ENCODE results near the gene BRSK1. TPM values are rescaled to one million over a fixed set of nuclear protein-coding genes. Genes with fewer than 3 reads are reported as not detected.

BRSK1 gene
- total and polyA plus RNA-seq, 2 of the 13 experiments (the other 11 are each of a cell fraction or from before 2014, with no cell fraction given) = 0.18 to 1.2 TPM

DNA sequence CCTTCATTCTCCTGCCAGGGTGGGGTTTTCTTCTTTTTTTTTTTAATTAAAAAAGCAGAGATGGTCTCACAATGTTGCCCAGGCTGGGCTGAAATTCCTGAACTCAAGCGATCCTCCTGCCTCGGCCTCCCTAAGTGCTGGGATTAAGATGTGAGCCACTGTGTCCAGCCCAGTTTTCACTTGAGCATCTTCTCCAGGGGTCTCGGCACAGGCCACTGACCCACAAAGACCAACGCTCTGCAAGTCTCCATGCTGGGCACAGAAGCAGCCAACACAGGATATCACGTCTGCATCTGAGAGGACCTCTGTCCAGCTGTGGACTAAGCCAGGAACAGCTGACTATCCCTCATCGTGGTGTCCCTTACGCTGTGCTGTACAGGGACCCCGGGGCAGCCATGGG, 45.8 kb upstream of the BRSK1 start:
- peaks cover 45 to 84% of the 10 kb centered on the region in 2 experiments for H3K36me3 ChIP-seq (replicated peaks in 1 of 2; ENCODE audit: control insufficient read depth in 1 of 2, insufficient read depth in 2 of 2, low read length in 2 of 2)
- TF ChIP-seq, protein P1, sequence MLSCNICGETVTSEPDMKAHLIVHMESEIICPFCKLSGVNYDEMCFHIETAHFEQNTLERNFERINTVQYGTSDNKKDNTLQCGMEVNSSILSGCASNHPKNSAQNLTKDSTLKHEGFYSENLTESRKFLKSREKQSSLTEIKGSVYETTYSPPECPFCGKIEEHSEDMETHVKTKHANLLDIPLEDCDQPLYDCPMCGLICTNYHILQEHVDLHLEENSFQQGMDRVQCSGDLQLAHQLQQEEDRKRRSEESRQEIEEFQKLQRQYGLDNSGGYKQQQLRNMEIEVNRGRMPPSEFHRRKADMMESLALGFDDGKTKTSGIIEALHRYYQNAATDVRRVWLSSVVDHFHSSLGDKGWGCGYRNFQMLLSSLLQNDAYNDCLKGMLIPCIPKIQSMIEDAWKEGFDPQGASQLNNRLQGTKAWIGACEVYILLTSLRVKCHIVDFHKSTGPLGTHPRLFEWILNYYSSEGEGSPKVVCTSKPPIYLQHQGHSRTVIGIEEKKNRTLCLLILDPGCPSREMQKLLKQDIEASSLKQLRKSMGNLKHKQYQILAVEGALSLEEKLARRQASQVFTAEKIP (CRISPR knock-in tag; IDR thresholded peaks at IDR 0.05; ENCODE audit: borderline replicate concordance) = no peak
- no peak for TF ChIP-seq FOXK2 (IDR thresholded peaks at IDR 0.05)
- TF ChIP-seq ZFAT (CRISPR knock-in tag; conservative IDR thresholded peaks at IDR 0.05) = no peak
- no peak for TF ChIP-seq KDM4B (CRISPR knock-in tag; IDR thresholded peaks at IDR 0.05)
- TF ChIP-seq, protein P2, sequence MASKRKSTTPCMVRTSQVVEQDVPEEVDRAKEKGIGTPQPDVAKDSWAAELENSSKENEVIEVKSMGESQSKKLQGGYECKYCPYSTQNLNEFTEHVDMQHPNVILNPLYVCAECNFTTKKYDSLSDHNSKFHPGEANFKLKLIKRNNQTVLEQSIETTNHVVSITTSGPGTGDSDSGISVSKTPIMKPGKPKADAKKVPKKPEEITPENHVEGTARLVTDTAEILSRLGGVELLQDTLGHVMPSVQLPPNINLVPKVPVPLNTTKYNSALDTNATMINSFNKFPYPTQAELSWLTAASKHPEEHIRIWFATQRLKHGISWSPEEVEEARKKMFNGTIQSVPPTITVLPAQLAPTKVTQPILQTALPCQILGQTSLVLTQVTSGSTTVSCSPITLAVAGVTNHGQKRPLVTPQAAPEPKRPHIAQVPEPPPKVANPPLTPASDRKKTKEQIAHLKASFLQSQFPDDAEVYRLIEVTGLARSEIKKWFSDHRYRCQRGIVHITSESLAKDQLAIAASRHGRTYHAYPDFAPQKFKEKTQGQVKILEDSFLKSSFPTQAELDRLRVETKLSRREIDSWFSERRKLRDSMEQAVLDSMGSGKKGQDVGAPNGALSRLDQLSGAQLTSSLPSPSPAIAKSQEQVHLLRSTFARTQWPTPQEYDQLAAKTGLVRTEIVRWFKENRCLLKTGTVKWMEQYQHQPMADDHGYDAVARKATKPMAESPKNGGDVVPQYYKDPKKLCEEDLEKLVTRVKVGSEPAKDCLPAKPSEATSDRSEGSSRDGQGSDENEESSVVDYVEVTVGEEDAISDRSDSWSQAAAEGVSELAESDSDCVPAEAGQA (IDR thresholded peaks at IDR 0.05; ENCODE audit: low read depth) = no peak
- TF ChIP-seq, protein P2 (CRISPR knock-in tag; IDR thresholded peaks at IDR 0.05; ENCODE audit: borderline replicate concordance) = no peak
- TF ChIP-seq U2AF2 (IDR thresholded peaks at IDR 0.05; ENCODE audit: low read depth, low read length) = no peak
- TF ChIP-seq MYC (CRISPR knock-in tag; IDR thresholded peaks at IDR 0.05; ENCODE audit: borderline replicate concordance) = no peak
- TF ChIP-seq, protein P3, sequence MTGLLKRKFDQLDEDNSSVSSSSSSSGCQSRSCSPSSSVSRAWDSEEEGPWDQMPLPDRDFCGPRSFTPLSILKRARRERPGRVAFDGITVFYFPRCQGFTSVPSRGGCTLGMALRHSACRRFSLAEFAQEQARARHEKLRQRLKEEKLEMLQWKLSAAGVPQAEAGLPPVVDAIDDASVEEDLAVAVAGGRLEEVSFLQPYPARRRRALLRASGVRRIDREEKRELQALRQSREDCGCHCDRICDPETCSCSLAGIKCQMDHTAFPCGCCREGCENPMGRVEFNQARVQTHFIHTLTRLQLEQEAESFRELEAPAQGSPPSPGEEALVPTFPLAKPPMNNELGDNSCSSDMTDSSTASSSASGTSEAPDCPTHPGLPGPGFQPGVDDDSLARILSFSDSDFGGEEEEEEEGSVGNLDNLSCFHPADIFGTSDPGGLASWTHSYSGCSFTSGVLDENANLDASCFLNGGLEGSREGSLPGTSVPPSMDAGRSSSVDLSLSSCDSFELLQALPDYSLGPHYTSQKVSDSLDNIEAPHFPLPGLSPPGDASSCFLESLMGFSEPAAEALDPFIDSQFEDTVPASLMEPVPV (CRISPR knock-in tag; IDR thresholded peaks at IDR 0.05) = no peak
- TF ChIP-seq ZNF790 (CRISPR knock-in tag; IDR thresholded peaks at IDR 0.05; ENCODE audit: borderline replicate concordance) = no peak
- no peak for TF ChIP-seq ZNF605 (CRISPR knock-in tag; IDR thresholded peaks at IDR 0.05)
- TF ChIP-seq, protein P4, sequence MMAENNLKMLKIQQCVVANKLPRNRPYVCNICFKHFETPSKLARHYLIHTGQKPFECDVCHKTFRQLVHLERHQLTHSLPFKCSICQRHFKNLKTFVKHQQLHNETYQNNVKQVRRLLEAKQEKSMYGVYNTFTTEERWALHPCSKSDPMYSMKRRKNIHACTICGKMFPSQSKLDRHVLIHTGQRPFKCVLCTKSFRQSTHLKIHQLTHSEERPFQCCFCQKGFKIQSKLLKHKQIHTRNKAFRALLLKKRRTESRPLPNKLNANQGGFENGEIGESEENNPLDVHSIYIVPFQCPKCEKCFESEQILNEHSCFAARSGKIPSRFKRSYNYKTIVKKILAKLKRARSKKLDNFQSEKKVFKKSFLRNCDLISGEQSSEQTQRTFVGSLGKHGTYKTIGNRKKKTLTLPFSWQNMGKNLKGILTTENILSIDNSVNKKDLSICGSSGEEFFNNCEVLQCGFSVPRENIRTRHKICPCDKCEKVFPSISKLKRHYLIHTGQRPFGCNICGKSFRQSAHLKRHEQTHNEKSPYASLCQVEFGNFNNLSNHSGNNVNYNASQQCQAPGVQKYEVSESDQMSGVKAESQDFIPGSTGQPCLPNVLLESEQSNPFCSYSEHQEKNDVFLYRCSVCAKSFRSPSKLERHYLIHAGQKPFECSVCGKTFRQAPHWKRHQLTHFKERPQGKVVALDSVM (CRISPR knock-in tag; IDR thresholded peaks at IDR 0.05) = no peak
- no peak for TF ChIP-seq SPEN (CRISPR knock-in tag; IDR thresholded peaks at IDR 0.05; ENCODE audit: low read depth)
- no peaks in the 10 kb centered on the region for H3K4me1 ChIP-seq (ENCODE audit: insufficient read depth, low read length)
- no peak overlapping the region for H3K9ac ChIP-seq (ENCODE audit: insufficient read depth, low read depth, low read length)
- no peaks in the 10 kb centered on the region for H4K20me1 ChIP-seq (ENCODE audit: insufficient read depth, low read length)
- H3K27me3 ChIP-seq (ENCODE audit: control insufficient read depth in 1 of 2, insufficient read depth in 2 of 2, low read length in 2 of 2) = no peaks in the 10 kb centered on the region
- FAIRE-seq (no peak), DNase-seq (ENCODE audit: low spot score) (no peak), ATAC-seq (no peak)
- H3K27ac ChIP-seq (ENCODE audit: extremely low read length, insufficient read depth, low read length) = no peak overlapping the region
- H3K4me3 ChIP-seq (replicated peaks in 1 of 3; ENCODE audit: insufficient read depth in 1 of 3, low read depth in 2 of 3, low read length in 3 of 3) = no peak overlapping the region
- in situ Hi-C loops (cut with HindIII; ENCODE audit: extremely low pct_ligation_motif_present, low pct_unique_long_range_greater_than_20kb) (no loop called here), intact Hi-C loops (cut with micrococcal nuclease; ENCODE audit: unreplicated experiment) (no loop called here)
- CTCF ChIA-PET (ENCODE audit: low intra/inter-chr PET ratio, low total read pairs) = no interaction called here
- no peaks in the 10 kb centered on the region for H3K9me3 ChIP-seq (ENCODE audit: low read length)
- H3K4me2 ChIP-seq (ENCODE audit: low read depth, low read length) = no peak overlapping the region
- WGBS (ENCODE audit: low lambda C conversion rate) = 100% methylated on average over 6 of the region's 8 CpGs
- no peak overlapping the region for H2AFZ ChIP-seq (ENCODE audit: low read length)
- no peaks in the 10 kb centered on the region for H3K79me2 ChIP-seq (ENCODE audit: insufficient read depth, low read length)
- POLR2A ChIA-PET = no interaction called here
- BruUV-seq (replicated peaks) = no TSS peak
